Measurements from ENCODE around the gene ACRBP.

Gene ACRBP

GRCh38 chr12:6647083-6647604 lies at the start of gene ACRBP:
Gene ACRBP (minus strand): TSS chr12:6647432. CDS start chr12:6647366, 66 bp downstream.
- peak; percentile 67 for DNase-seq (ENCODE audit: low spot score)

GRCh38 chr12:6695313-6696045 lies 48.2 kb upstream of the ACRBP start:
- DNase-seq (ENCODE audit: low spot score) = no peak

GRCh38 chr12:6694701-6695100 lies 47.5 kb upstream of the ACRBP start:
- DNase-seq (ENCODE audit: low spot score) = no peak

GRCh38 chr12:6693832-6694355 lies 46.7 kb upstream of the ACRBP start:
- DNase-seq (ENCODE audit: low spot score) = no peak

GRCh38 chr12:6692888-6693287 lies 45.7 kb upstream of the ACRBP start:
- no peak for DNase-seq (ENCODE audit: low spot score)

- no peak for DNase-seq (ENCODE audit: low spot score)
Measured at GRCh38 chr12:6691473-6691872, 44.2 kb upstream of the ACRBP start.

GRCh38 chr12:6688999-6689882 lies 42.0 kb upstream of the ACRBP start, which contains the start of gene ZNF384:
Gene ZNF384 (minus strand): TSS chr12:6689375. CDS start chr12:6679520, 9,855 bp downstream.
- peak; percentile 96 for DNase-seq (ENCODE audit: low spot score)

GRCh38 chr12:6688543-6688998 lies 41.3 kb upstream of the ACRBP start:
- DNase-seq (ENCODE audit: low spot score) = peak; percentile 27

- DNase-seq (ENCODE audit: low spot score) = no peak
Measured at GRCh38 chr12:6685814-6686213, 38.6 kb upstream of the ACRBP start.

- no peak for DNase-seq (ENCODE audit: low spot score)
Measured at GRCh38 chr12:6684609-6685008, 37.4 kb upstream of the ACRBP start.

- no peak for DNase-seq (ENCODE audit: low spot score)
Measured at GRCh38 chr12:6676962-6677361, 29.7 kb upstream of the ACRBP start.

- DNase-seq (ENCODE audit: low spot score) = no peak
Measured at GRCh38 chr12:6672143-6672542, 24.9 kb upstream of the ACRBP start.

GRCh38 chr12:6667559-6668210 lies 20.5 kb upstream of the ACRBP start:
- DNase-seq (ENCODE audit: low spot score) = no peak

- no peak for DNase-seq (ENCODE audit: low spot score)
Measured at GRCh38 chr12:6666211-6666610, 19.0 kb upstream of the ACRBP start.

GRCh38 chr12:6664902-6665301 lies 17.7 kb upstream of the ACRBP start:
- DNase-seq (ENCODE audit: low spot score) = no peak

GRCh38 chr12:6662906-6663742 lies 15.9 kb upstream of the ACRBP start, which contains the start of gene ING4:
Gene ING4 (minus strand): TSS chr12:6663119. CDS start chr12:6663101, 18 bp downstream.
- peak; percentile 98 for DNase-seq (ENCODE audit: low spot score)

GRCh38 chr12:6662602-6662905 lies 15.3 kb upstream of the ACRBP start:
- DNase-seq (ENCODE audit: low spot score) = peak; percentile 77

- DNase-seq (ENCODE audit: low spot score) = no peak
Measured at GRCh38 chr12:6653987-6654386, 6.8 kb upstream of the ACRBP start.

- DNase-seq (ENCODE audit: low spot score) = no peak
Measured at GRCh38 chr12:6653342-6653741, 6.1 kb upstream of the ACRBP start.

- no peak for DNase-seq (ENCODE audit: low spot score)
Measured at GRCh38 chr12:6652391-6652790, 5.2 kb upstream of the ACRBP start.

GRCh38 chr12:6650832-6651231 lies 3.6 kb upstream of the ACRBP start:
- no peak for DNase-seq (ENCODE audit: low spot score)
